ENCODE measurements around the gene ADAP1.

Gene ADAP1

GRCh38 chr7:897086-897485 is 57.4 kb downstream of the ADAP1 start:
- in situ Hi-C loops (cut with MboI; ENCODE audit: low sequenced_read_pairs): no loop called here

DNA sequence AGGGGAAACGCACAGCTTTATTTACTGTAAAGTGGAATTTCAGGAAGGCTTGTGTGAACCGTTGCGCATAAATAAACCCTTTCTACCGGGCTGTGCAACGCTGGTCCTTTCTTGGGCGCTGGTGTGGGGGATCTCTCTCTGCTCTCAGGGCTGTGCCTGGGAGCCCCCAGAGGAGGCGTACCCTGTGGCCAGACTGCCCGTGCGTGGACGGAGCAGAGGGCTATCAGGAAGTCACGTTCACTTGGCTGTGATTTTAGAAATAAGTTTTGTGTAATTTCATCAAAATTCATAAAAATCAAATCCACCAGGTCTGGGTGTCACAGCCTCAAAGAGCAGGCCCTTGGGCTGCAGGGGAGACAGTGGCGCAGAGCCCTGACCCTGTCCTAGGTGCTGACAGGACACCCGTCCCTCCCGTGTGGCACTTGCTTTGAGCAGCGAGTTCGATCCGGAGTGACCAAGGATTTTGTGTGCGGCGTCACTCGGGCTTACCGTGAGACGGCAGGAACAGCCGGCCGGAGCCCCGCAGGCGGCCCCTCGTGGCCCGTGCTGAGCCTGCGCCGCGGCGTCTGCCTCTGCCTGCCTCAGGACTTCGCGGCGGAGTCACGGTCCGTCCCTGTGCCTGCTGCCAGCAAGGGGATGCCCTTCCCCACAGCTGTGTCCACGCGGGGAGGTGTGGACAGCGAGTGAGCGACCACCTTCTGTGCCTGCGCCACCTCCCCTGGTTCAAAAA is 58.0 kb downstream of the ADAP1 start:
- in situ Hi-C loops (cut with MboI; ENCODE audit: low sequenced_read_pairs): no loop called here

- in situ Hi-C loops (cut with MboI; ENCODE audit: low sequenced_read_pairs): no loop called here
These were observed 58.9 kb downstream of the ADAP1 start for GRCh38 chr7:895451-896052.

DNA sequence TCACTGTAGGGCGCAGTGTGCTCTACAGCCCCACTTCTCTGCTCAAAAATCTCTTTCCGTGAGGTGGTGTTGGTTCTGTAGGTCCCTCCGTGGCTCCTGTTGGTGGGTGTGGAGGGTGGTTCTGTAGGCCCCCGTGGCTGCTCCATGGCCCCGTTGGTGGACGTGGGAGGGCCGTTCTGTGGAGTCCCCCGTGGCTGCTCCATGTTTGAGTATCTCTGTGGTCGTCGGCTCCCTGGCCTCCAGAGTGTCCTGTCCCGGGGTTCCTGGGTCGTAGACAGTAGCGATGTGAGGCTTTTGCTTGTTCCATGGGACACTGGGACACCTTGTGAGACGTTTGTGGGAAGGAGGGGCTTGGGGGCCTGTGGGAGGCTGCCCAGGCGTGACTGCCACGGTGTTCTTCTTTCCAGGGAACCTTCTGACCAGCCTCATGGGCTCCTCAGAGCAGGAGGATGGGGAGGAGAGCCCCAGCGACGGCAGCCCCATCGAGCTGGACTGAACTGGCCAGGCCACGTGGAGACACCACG is 59.5 kb downstream of the ADAP1 start:
- in situ Hi-C loops (cut with MboI; ENCODE audit: low sequenced_read_pairs): no loop called here

DNA sequence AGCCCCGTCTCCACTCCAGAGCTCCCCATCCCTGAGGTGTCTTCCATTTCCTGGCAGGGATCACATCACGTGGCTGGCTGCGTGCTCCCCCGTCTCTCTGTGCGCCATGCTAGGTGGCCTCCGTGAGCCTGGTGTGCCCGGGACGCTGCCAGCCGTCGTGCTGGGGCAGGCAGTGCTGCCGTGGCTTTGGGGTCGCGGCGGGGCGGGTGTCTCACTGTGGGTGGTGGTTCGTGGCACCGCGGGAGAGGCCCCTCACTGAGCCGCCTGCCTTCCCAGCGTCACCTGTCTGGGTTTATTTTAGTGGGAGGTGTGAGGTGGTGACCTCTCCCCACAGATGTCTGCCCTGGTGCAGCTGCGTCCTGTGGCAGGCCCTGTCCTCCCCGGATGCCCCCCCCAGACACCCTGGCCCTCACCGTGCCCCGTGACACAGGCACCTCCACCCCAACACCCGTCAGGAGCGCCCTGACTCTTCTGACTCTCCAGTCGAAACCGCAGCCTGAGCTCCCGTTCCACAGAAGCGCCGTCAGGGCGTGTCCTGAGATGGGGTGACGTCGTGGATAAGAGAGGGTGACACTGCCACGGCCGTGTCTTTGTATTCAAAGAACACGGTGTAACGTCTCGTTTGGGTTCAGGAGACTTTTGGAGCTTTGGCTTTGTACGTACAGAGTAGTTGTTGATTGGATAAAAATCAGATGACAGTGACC is 60.2 kb downstream of the ADAP1 start:
- in situ Hi-C loops (cut with MboI; ENCODE audit: low sequenced_read_pairs): no loop called here

- in situ Hi-C loops (cut with MboI; ENCODE audit: low sequenced_read_pairs): no loop called here
These were observed 60.8 kb downstream of the ADAP1 start for GRCh38 chr7:893686-894085.

GRCh38 chr7:892648-893593 is 61.6 kb downstream of the ADAP1 start:
- in situ Hi-C loops (cut with MboI; ENCODE audit: low sequenced_read_pairs): no loop called here

GRCh38 chr7:891805-892204 is 62.7 kb downstream of the ADAP1 start:
- in situ Hi-C loops (cut with MboI; ENCODE audit: low sequenced_read_pairs): no loop called here

- in situ Hi-C loops (cut with MboI; ENCODE audit: low sequenced_read_pairs): no loop called here
These were observed 63.2 kb downstream of the ADAP1 start for GRCh38 chr7:891291-891690.

DNA sequence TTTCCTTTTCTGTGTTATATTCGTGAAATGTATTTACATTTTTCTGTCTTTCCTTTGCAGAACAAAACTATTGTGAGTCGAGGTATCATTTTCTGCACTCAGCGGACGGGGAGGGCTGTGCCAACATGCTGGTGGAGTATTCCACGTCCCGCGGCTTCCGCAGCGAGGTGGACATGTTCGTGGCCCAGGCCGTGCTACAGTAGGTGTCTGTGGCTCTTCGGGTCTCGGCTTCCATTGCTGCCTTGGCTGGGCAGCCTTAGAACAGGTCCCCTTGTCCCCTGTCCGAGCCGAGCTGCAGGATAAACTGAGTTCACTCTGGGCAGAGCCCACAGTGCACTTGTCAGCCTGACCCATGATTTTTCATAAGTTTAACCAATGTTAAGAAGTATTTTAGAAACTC is 63.6 kb downstream of the ADAP1 start:
- in situ Hi-C loops (cut with MboI; ENCODE audit: low sequenced_read_pairs): no loop called here

- in situ Hi-C loops (cut with MboI; ENCODE audit: low sequenced_read_pairs): no loop called here
These were observed 65.1 kb downstream of the ADAP1 start for GRCh38 chr7:889391-889790.

GRCh38 chr7:889025-889390 is 65.5 kb downstream of the ADAP1 start:
- in situ Hi-C loops (cut with MboI; ENCODE audit: low sequenced_read_pairs): no loop called here

- in situ Hi-C loops (cut with MboI; ENCODE audit: low sequenced_read_pairs): no loop called here
These were observed 66.1 kb downstream of the ADAP1 start for GRCh38 chr7:888081-889024.

- in situ Hi-C loops (cut with MboI; ENCODE audit: low sequenced_read_pairs): no loop called here
These were observed 67.0 kb downstream of the ADAP1 start for GRCh38 chr7:887488-887820.

GRCh38 chr7:886626-887487 is 67.6 kb downstream of the ADAP1 start:
- in situ Hi-C loops (cut with MboI; ENCODE audit: low sequenced_read_pairs): no loop called here

DNA sequence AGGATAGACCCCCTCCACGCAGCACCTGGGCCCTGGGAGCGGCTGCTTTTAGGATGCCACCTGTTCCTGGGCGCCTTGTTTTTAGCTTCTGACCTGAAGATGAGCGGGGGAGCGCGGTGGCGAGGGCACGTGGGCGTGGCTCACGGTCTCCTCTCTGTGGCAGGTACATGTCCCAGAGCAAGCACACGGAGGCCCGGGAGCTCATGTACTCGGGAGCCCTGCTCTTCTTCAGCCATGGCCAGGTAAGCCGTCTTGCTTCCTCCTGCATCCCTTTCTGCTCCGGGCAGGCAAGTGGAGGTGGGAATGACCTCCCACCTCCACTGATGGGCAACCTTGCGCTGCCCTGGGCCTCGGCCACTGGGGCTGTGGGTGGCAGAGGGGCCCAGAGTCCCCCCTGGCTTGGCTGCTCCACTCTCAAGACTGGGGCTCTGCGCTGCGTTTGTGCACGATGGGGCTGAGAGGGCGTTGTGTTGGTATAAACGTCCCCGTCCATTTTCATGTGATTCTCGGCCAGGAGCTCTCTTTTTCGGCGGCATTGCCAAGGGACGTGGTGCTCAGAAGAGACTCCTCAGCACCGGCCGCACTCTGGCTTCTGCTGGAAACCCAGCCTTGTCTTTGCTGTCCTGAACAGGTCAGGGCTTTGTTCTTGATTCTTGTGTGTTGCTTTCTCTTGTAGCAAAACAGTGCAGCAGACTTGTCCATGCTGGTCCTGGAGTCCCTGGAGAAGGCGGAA is 68.4 kb downstream of the ADAP1 start:
- in situ Hi-C loops (cut with MboI; ENCODE audit: low sequenced_read_pairs): no loop called here

DNA sequence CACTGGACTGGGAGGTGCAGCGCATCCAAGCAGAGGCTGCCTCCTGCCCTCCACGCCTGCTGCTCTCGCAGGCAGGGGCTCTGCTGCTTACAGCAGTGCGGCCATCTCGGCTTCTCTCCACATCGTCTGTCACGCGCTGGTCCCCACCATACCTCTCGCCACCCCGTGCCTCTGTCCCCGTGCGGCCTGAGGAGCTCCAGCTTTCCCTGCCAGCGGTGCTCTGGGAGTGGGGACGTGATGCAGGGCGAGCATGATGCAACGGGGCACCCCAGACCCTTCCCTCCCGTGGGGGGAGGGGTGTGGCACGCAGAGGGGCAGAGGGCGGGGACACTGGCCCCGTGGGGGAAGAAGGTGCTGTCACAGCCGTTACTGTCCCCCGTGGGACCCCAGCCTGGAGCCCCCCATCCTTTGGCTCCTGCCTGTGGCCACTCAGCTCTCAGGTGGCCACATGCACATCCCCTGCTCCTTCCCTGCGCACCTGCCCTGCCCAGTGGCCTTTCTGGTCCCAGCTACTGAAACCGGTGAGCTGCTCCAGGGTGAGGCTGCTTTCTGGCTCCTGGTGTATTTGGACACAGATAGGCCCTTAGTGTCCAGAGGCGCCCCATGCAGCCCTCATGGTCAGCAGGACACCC is 69.1 kb downstream of the ADAP1 start:
- in situ Hi-C loops (cut with MboI; ENCODE audit: low sequenced_read_pairs): no loop called here

Measured in HL-60/S4 (cell line).